NT2/D1 (cell line): ENCODE measurements around the gene LELP1.

Experiments used
- YY1 ChIP-seq: IDR thresholded peaks from 2 replicates; pipeline ENCODE4 v1.6.1; 2011; ENCODE audit not compliant: insufficient read length, insufficient read depth
- ZNF274 ChIP-seq: IDR thresholded peaks from 2 replicates; pipeline ENCODE4 v1.6.1; 2011; ENCODE audit warnings: mild to moderate bottlenecking, low read depth, low read length

GRCh38 chr1:153242160-153242559 is 38.9 kb downstream of the LELP1 start:
- no peak for TF ChIP-seq ZNF274
- no peak for TF ChIP-seq YY1
